ENCODE measurements around the gene TTC39B. TPM values are rescaled to one million over a fixed set of nuclear protein-coding genes. Genes with fewer than 3 reads are reported as not detected.
"Not testable (repeated sequence)": the region's sequence is repeated elsewhere in the genome, so short reads cannot be mapped to it uniquely, and the experiment has no call there.

TTC39B gene
- total RNA-seq, 6 experiments from 2014 or later, result 4.6 to 6.1 (median 5.8) TPM

DNA sequence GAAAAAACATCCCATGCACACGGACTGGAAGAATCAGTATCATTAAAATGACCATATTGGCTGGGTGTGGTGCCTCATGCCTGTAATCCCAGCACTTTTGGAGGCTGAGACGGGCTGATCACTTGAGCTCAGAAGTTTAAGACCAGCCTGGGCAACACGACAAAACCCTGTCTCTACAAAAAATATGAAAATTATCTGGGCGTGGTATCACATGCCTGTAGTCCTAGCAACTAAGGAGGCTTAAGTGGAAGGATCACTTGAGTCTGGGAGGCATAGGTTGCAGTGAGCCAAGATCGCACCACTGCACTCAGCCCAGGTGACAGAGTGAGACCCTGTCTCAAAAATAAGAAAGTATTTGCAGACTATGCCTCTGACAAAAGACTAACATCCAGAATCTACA lies 68.4 kb downstream of the TTC39B start:
- peaks cover 25% of the 10 kb centered on the region for H3K9me3 Mint-ChIP-seq
- H3K4me1 Mint-ChIP-seq (ENCODE audit: low read depth), result peaks cover 16% of the 10 kb centered on the region
- no peaks in the 10 kb centered on the region; the same call in 1 of the 2 replicates for H3K27me3 Mint-ChIP-seq (ENCODE audit: insufficient read depth)
- no peak overlapping the region for H3K27ac Mint-ChIP-seq
- DNase-seq, result no peak
- peaks cover 37% of the 10 kb centered on the region for H3K36me3 Mint-ChIP-seq (ENCODE audit: low read depth)
- no peak overlapping the region for H3K4me3 Mint-ChIP-seq
- TF ChIP-seq, protein P1, sequence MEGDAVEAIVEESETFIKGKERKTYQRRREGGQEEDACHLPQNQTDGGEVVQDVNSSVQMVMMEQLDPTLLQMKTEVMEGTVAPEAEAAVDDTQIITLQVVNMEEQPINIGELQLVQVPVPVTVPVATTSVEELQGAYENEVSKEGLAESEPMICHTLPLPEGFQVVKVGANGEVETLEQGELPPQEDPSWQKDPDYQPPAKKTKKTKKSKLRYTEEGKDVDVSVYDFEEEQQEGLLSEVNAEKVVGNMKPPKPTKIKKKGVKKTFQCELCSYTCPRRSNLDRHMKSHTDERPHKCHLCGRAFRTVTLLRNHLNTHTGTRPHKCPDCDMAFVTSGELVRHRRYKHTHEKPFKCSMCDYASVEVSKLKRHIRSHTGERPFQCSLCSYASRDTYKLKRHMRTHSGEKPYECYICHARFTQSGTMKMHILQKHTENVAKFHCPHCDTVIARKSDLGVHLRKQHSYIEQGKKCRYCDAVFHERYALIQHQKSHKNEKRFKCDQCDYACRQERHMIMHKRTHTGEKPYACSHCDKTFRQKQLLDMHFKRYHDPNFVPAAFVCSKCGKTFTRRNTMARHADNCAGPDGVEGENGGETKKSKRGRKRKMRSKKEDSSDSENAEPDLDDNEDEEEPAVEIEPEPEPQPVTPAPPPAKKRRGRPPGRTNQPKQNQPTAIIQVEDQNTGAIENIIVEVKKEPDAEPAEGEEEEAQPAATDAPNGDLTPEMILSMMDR (IDR thresholded peaks at IDR 0.05), result no peak

DNA sequence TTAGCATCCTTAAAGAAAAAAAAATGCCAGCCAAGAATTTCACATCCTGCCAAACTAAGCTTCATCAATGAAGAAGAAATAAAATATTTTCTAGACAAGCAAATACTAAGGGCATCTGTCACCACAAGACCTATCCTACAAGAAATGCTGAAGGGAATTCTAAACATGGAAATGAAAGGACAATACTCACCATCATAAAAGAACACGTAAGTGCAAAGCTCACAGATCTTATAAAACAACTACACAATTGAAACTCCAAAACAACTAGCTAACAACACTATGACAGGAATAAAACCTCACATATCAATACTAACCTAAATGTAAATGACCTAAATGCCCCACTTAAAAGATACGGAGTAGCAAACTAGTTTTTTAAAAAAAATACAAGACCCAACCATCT lies 71.4 kb downstream of the TTC39B start:
- Mint-ChIP-seq H3K4me3 (no peak overlapping the region), H3K4me1 (ENCODE audit: low read depth) (no peaks in the 10 kb centered on the region), H3K36me3 (ENCODE audit: low read depth) (peaks cover 42% of the 10 kb centered on the region), H3K27me3 (ENCODE audit: insufficient read depth) (no peaks in the 10 kb centered on the region; the same call in 1 of the 2 replicates), H3K27ac (no peak overlapping the region), H3K9me3 (peaks cover 32% of the 10 kb centered on the region)
- DNase-seq, result no peak
- TF ChIP-seq, protein P1 (IDR thresholded peaks at IDR 0.05), result no peak

DNA sequence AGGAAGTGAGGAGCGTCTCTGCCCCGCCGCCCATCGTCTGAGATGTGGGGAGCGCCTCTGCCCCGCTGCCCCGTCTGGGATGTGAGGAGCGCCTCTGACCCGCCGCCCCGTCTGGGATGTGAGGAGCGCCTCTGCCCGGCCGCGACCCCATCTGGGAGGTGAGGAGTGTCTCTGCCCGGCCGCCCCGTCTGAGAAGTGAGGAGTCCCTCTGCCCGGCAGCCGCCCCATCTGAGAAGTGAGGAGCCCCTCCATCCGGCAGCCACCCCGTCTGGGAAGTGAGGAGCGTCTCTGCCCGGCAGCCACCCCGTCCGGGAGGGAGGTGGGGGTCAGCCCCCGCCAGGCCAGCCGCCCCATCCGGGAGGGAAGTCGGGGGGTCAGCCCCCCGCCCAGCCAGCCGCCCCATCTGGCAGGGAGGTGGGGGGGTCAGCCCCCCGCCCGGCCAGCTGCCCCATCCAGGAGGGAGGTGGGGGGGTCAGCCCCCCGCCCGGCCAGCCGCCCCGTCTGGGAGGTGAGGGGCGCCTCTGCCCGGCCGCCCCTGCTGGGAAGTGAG lies 73.0 kb downstream of the TTC39B start:
- not testable (repeated sequence) for H3K4me1 Mint-ChIP-seq (ENCODE audit: low read depth); H3K27ac Mint-ChIP-seq; H3K27me3 Mint-ChIP-seq (ENCODE audit: insufficient read depth); H3K4me3 Mint-ChIP-seq; DNase-seq
- Mint-ChIP-seq H3K36me3 (ENCODE audit: low read depth) (peaks cover 41% of the 10 kb centered on the region), H3K9me3 (peaks cover 32% of the 10 kb centered on the region)

DNA sequence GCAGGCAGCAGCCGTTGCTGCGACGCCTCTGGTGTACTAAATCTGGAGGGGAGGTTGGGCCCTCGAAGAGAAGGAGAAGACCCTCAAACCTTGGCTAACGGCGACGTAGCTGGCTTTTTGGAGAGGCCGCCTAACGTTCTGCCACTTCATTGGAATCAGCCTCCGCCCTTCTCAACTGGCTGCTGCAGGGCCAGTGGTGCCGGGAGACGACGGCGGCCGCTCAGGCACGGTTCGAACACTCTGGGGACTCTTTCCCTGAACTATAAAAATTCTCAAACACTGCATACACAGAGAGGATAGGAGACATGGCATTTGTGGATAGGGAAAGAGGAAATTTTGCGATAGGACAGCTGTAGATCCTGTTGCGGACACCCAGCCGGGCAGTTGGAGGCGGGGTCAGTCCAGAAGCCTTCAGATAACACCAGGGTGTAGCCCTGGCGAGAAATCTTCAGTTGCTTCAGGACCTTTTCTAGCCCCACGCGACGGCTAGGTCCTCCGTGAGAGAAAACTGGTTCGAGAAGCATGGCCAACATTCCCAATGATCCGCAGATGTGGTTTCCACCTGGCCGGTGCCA lies 74.2 kb downstream of the TTC39B start:
- DNase-seq; H3K4me1 Mint-ChIP-seq (ENCODE audit: low read depth); H3K27ac Mint-ChIP-seq; H3K4me3 Mint-ChIP-seq; H3K27me3 Mint-ChIP-seq (ENCODE audit: insufficient read depth): not testable (repeated sequence)
- H3K9me3 Mint-ChIP-seq, result peaks cover 20% of the 10 kb centered on the region
- peaks cover 28% of the 10 kb centered on the region for H3K36me3 Mint-ChIP-seq (ENCODE audit: low read depth)

DNA sequence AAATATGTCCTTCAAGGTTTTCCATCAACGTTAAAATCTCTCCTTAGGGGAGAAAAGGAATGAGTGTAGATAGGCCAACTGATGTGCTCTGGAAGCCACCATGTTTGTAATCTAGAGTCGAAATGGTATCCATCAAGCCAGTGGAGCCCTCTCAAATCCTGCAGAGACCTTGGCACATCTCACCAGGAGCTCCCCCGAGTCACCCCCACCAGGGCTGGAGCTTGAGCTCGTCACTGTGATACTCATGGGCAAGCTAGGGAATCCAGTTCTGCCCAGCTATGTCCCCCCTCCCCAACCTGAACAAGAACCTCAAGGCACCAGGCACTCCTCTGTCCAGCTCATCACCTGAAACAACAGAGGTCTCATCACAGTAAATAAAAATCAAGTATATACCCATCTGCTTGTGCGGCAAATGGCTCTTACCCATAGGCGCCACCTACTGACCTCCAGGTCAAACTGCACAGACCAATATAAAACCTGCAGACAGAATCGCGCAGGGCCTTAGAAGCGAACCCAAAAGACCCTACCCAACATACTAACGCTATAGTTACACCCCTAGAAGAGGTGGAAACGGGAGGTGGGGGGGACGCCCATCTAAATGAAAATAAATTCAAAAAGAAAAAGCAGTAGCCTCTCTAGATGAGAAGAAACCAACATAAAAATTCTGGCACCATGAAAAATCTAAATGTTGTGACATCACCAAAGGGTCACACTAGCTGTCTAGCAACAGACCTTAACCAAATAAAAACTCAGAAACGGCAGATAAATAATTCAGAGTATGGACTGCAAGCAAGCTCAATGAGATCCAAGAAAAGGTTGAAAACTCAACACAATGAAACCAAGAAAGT lies 75.0 kb downstream of the TTC39B start:
- no peak for DNase-seq
- Mint-ChIP-seq H3K27ac (no peak overlapping the region), H3K9me3 (peaks cover 13% of the 10 kb centered on the region), H3K27me3 (ENCODE audit: insufficient read depth) (no peaks in the 10 kb centered on the region; the same call in 1 of the 2 replicates), H3K4me1 (ENCODE audit: low read depth) (no peaks in the 10 kb centered on the region), H3K4me3 (no peak overlapping the region), H3K36me3 (ENCODE audit: low read depth) (peaks cover 21% of the 10 kb centered on the region)
- TF ChIP-seq, protein P1 (IDR thresholded peaks at IDR 0.05), result peak; percentile 73

DNA sequence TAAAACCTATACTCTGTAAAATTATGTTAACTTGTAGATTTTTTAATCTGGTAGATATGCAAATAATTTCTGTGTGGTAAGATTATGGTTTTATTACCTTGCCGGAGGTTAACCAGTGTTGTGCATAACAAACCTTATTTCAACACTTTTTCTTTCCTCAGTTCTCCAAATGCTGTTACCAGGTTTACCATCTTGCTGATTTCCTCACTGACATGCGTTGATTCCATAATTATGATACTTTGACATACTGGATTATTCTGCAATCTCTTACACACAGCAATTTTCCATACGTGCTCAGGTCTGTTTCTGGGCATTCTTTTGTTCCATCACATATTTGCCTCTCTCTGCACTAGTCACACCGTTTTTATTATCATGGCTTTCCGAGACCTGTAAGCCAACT lies 77.6 kb downstream of the TTC39B start:
- H3K36me3 Mint-ChIP-seq (ENCODE audit: low read depth), result peaks cover 5% of the 10 kb centered on the region; the same call in 1 of the 2 replicates
- no peaks in the 10 kb centered on the region for H3K4me1 Mint-ChIP-seq (ENCODE audit: low read depth)
- no peak overlapping the region for H3K27ac Mint-ChIP-seq
- peaks cover 7% of the 10 kb centered on the region; the same call in 1 of the 2 replicates for H3K9me3 Mint-ChIP-seq
- no peak for DNase-seq
- no peak overlapping the region for H3K4me3 Mint-ChIP-seq
- no peaks in the 10 kb centered on the region for H3K27me3 Mint-ChIP-seq (ENCODE audit: insufficient read depth)
- TF ChIP-seq, protein P1 (IDR thresholded peaks at IDR 0.05), result no peak

Data from HFFc6 (cell line).